Muscle layer of colon (tissue), 2 donors: ENCODE measurements around the gene DPP4.
"Not testable (repeated sequence)": the region's sequence is repeated elsewhere in the genome, so short reads cannot be mapped to it uniquely, and the experiment has no call there.

Source experiments
- H3K27ac ChIP-seq: one replicate; pipeline ENCODE4 v1.7.0; 2013; ENCODE audit warnings: low read depth, mild to moderate bottlenecking, low read length, moderate library complexity
- H3K27me3 ChIP-seq, 2 donors: one replicate each; pipeline ENCODE4 v1.7.0; 2013; ENCODE audit warnings: low read length in 2 of 2, mild to moderate bottlenecking in 2 of 2; ENCODE audit not compliant: insufficient read depth in 2 of 2, control insufficient read depth in 1 of 2
- H3K36me3 ChIP-seq: one replicate; pipeline ENCODE4 v1.7.0; 2013; ENCODE audit warnings: mild to moderate bottlenecking, low read length; ENCODE audit not compliant: insufficient read depth
- H3K4me1 ChIP-seq: one replicate; pipeline ENCODE4 v1.7.0; 2013; ENCODE audit warnings: mild to moderate bottlenecking, low read length; ENCODE audit not compliant: insufficient read depth
- H3K4me3 ChIP-seq, 2 donors: one replicate each; pipeline ENCODE4 v1.7.0; 2013; ENCODE audit warnings: low read length in 2 of 2, low read depth in 1 of 2, mild to moderate bottlenecking in 1 of 2, moderate library complexity in 1 of 2
- H3K9ac ChIP-seq: one replicate; pipeline ENCODE4 v1.7.0; 2013; ENCODE audit warnings: low read length
- H3K9me3 ChIP-seq: one replicate; pipeline ENCODE4 v1.7.0; 2013; ENCODE audit warnings: mild to moderate bottlenecking, low read length
- donor health status: abdominal sarcoma.
- donor health status: Adenocarcinoma of cecum.

DPP4 gene

GRCh38 chr2:162053066-162053807 lies 20.8 kb downstream of the DPP4 start:
- Histone ChIP-seq H3K27me3 (no peaks in the 10 kb centered on the region), H3K36me3 (no peaks in the 10 kb centered on the region), H3K4me1 (no peaks in the 10 kb centered on the region), H3K27ac (no peak overlapping the region), H3K9ac (no peak overlapping the region), H3K4me3 (no peak overlapping the region), H3K9me3 (no peaks in the 10 kb centered on the region)

- H3K4me1 ChIP-seq, result no peaks in the 10 kb centered on the region
- H3K36me3 ChIP-seq, result no peaks in the 10 kb centered on the region
- H3K9me3 ChIP-seq, result no peaks in the 10 kb centered on the region
- H3K4me3 ChIP-seq, result no peak overlapping the region
- H3K27ac ChIP-seq, result no peak overlapping the region
- H3K27me3 ChIP-seq, result no peaks in the 10 kb centered on the region
- no peak overlapping the region for H3K9ac ChIP-seq
Measured at GRCh38 chr2:162050513-162050961, 23.5 kb downstream of the DPP4 start.

- not testable (repeated sequence) for H3K9ac ChIP-seq, H3K4me1 ChIP-seq, H3K27ac ChIP-seq, H3K27me3 ChIP-seq, H3K36me3 ChIP-seq, H3K9me3 ChIP-seq, H3K4me3 ChIP-seq
Measured at GRCh38 chr2:162049089-162049488, 24.9 kb downstream of the DPP4 start.

- H3K4me1 ChIP-seq, result peaks cover 7% of the 10 kb centered on the region
- H3K36me3 ChIP-seq, result peaks cover 14% of the 10 kb centered on the region
- H3K4me3 ChIP-seq, result no peak overlapping the region
- H3K9me3 ChIP-seq, result no peaks in the 10 kb centered on the region
- H3K9ac ChIP-seq, result no peak overlapping the region
- no peaks in the 10 kb centered on the region for H3K27me3 ChIP-seq
- H3K27ac ChIP-seq, result no peak overlapping the region
Measured at GRCh38 chr2:162044586-162044985, 29.4 kb downstream of the DPP4 start.

- Histone ChIP-seq H3K4me1 (peaks cover 19% of the 10 kb centered on the region), H3K27me3 (no peaks in the 10 kb centered on the region), H3K36me3 (peaks cover 14% of the 10 kb centered on the region), H3K27ac (no peak overlapping the region), H3K9me3 (no peaks in the 10 kb centered on the region), H3K4me3 (no peak overlapping the region), H3K9ac (no peak overlapping the region)
Measured at GRCh38 chr2:162043132-162043531, 30.9 kb downstream of the DPP4 start.

GRCh38 chr2:162041485-162041884 lies 32.5 kb downstream of the DPP4 start:
- H3K4me1 ChIP-seq, result peaks cover 30% of the 10 kb centered on the region
- H3K27ac ChIP-seq, result no peak overlapping the region
- H3K36me3 ChIP-seq, result peaks cover 14% of the 10 kb centered on the region
- H3K4me3 ChIP-seq, result no peak overlapping the region
- H3K9me3 ChIP-seq, result no peaks in the 10 kb centered on the region
- H3K27me3 ChIP-seq, result no peaks in the 10 kb centered on the region
- no peak overlapping the region for H3K9ac ChIP-seq

- no peaks in the 10 kb centered on the region for H3K27me3 ChIP-seq
- H3K36me3 ChIP-seq, result peaks cover 6% of the 10 kb centered on the region
- no peak overlapping the region for H3K4me3 ChIP-seq
- H3K4me1 ChIP-seq, result peaks cover 30% of the 10 kb centered on the region
- H3K27ac ChIP-seq, result peak overlapping the region; percentile 27
- no peak overlapping the region for H3K9ac ChIP-seq
- H3K9me3 ChIP-seq, result no peaks in the 10 kb centered on the region
Measured at GRCh38 chr2:162038725-162039124, 35.3 kb downstream of the DPP4 start.

- H3K4me3 ChIP-seq, result no peak overlapping the region
- no peaks in the 10 kb centered on the region for H3K27me3 ChIP-seq
- peaks cover 6% of the 10 kb centered on the region for H3K36me3 ChIP-seq
- no peak overlapping the region for H3K9ac ChIP-seq
- no peak overlapping the region for H3K27ac ChIP-seq
- H3K4me1 ChIP-seq, result peaks cover 30% of the 10 kb centered on the region
- no peaks in the 10 kb centered on the region for H3K9me3 ChIP-seq
Measured at GRCh38 chr2:162037886-162038285, 36.1 kb downstream of the DPP4 start.

GRCh38 chr2:162037028-162037795 lies 36.8 kb downstream of the DPP4 start:
- Histone ChIP-seq H3K27ac (no peak overlapping the region), H3K9me3 (no peaks in the 10 kb centered on the region), H3K4me3 (no peak overlapping the region), H3K4me1 (peaks cover 30% of the 10 kb centered on the region), H3K27me3 (no peaks in the 10 kb centered on the region), H3K36me3 (peaks cover 10% of the 10 kb centered on the region), H3K9ac (no peak overlapping the region)

GRCh38 chr2:162035981-162036380 lies 38.0 kb downstream of the DPP4 start:
- H3K9ac ChIP-seq, result no peak overlapping the region
- H3K27me3 ChIP-seq, result no peaks in the 10 kb centered on the region
- H3K36me3 ChIP-seq, result peaks cover 17% of the 10 kb centered on the region
- peaks cover 24% of the 10 kb centered on the region for H3K4me1 ChIP-seq
- H3K9me3 ChIP-seq, result no peaks in the 10 kb centered on the region
- H3K27ac ChIP-seq, result no peak overlapping the region
- H3K4me3 ChIP-seq, result no peak overlapping the region

- Histone ChIP-seq H3K4me1 (peaks cover 31% of the 10 kb centered on the region), H3K27me3 (no peaks in the 10 kb centered on the region), H3K9me3 (no peaks in the 10 kb centered on the region), H3K9ac (no peak overlapping the region), H3K27ac (no peak overlapping the region), H3K4me3 (no peak overlapping the region), H3K36me3 (peaks cover 17% of the 10 kb centered on the region)
Measured at GRCh38 chr2:162030363-162031190, 43.4 kb downstream of the DPP4 start.
